Naive thymus-derived CD8-positive, alpha-beta T cell (primary cell): ENCODE results near the gene DSCAML1. TPM values are rescaled to one million over a fixed set of nuclear protein-coding genes. Genes with fewer than 3 reads are reported as not detected.

ENCODE experiments used
- ATAC-seq, 2 donors: fragments of 150-1000 bp; cut with Tn5 transposase in 1 of 2; sonication (Bioruptor Pico), chemical (Tn5 transposase) in 1 of 2; 1 replicate in 1 of 2; 2 replicates in 1 of 2; pipeline ENCODE4 v1.10.0; 2021; ENCODE audit warnings: mild to moderate bottlenecking in 2 of 2, moderate library complexity in 2 of 2
- POLR2A ChIA-PET: fragments of 350-600 bp; sonication (Branson Sonifier 250); formaldehyde crosslinking; loops from one replicate; lab custom pipeline; 2021; ENCODE audit warnings: antibody characterized with exemption; lab: Charles Lee
- DNase-seq, 10 donors: peaks; one replicate each; pipeline versions ENCODE4 v3.0.0 to v3.0.0-alpha.2; 2020 to 2022
- H3K27ac Mint-ChIP-seq, 10 donors: one replicate each; pipeline ENCODE4 v1.8.0; 2020 to 2022; ENCODE audit warnings: mild to moderate bottlenecking in 10 of 10, mixed read lengths in 10 of 10, moderate library complexity in 4 of 10, inconsistent platforms in 1 of 10
- H3K27me3 Mint-ChIP-seq, 5 donors: one replicate each; pipeline ENCODE4 v1.8.0; 2021 to 2022; ENCODE audit warnings: mixed read lengths in 5 of 5
- H3K36me3 Mint-ChIP-seq, 3 donors: one replicate each; pipeline ENCODE4 v1.8.0; 2020 to 2022; ENCODE audit warnings: mixed read lengths in 3 of 3, mild to moderate bottlenecking in 2 of 3, inconsistent platforms in 1 of 3
- H3K4me1 Mint-ChIP-seq, 4 donors: one replicate each; pipeline ENCODE4 v1.8.0; 2021 to 2022; ENCODE audit warnings: mixed read lengths in 4 of 4
- H3K4me3 Mint-ChIP-seq, 10 donors: one replicate each; pipeline ENCODE4 v1.8.0; 2020 to 2022; ENCODE audit warnings: mild to moderate bottlenecking in 10 of 10, mixed read lengths in 10 of 10, moderate library complexity in 6 of 10, inconsistent platforms in 1 of 10
- H3K9me3 Mint-ChIP-seq, 9 donors: one replicate each; pipeline ENCODE4 v1.8.0; 2020 to 2022; ENCODE audit warnings: mixed read lengths in 9 of 9, mild to moderate bottlenecking in 3 of 9, inconsistent platforms in 1 of 9, moderate library complexity in 1 of 9
- polyA plus RNA-seq, 3 donors: library from polyadenylated mRNA; unstranded; fragments of 300-500 nt; fragmentation: Illumina TruSeq; gene quantifications; one replicate each; pipeline ENCODE4 v1.2.3, GENCODE V29; 2021
- total RNA-seq, 8 experiments: library from RNA in 2 of 8; stranded (reverse) in 2 of 8; gene quantifications; one replicate each; pipeline ENCODE4 v1.2.3 and lab custom pipeline; 2021 to 2026

The DSCAML1 gene
- total and polyA plus RNA-seq, 5 experiments from 2014 or later, result 0.12 to 2.1 (median 0.15) TPM

DNA sequence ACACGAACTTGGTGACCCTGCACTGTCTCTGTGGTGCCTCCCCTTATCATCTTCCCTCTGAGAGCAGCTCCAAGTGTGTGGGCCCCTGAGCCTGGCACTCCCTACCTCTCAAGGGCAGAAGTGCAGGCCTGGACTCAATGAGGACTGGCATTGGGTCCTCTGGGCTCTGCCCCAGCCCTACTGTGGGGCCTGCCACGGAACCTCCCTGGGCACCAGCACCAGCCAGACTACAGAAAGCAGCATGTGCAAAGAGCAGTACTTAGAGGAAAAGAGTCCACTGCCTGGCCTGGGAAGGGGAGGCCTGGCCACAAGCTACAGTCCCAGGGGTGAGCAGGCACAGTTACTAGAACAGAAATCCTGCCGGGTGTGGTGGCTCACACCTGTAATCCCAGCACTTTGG is 222.5 kb downstream of the DSCAML1 start:
- Mint-ChIP-seq H3K9me3 (no peaks in the 10 kb centered on the region), H3K4me3 (no peak overlapping the region), H3K36me3 (no peaks in the 10 kb centered on the region), H3K27ac (no peak overlapping the region), H3K4me1 (peaks cover 0 to 2% (median under 1%) of the 10 kb centered on the region in 4 donors), H3K27me3 (peaks cover 0 to 11% (median 7%) of the 10 kb centered on the region in 5 donors)
- POLR2A ChIA-PET, result no interaction called here
- ATAC-seq, result no peak
- DNase-seq, result no peak

GRCh38 chr11:117573326-117573725 is 223.7 kb downstream of the DSCAML1 start:
- Mint-ChIP-seq H3K27ac (no peak overlapping the region), H3K4me3 (no peak overlapping the region), H3K27me3 (peaks cover 0 to 3% (median 2%) of the 10 kb centered on the region in 5 donors), H3K36me3 (no peaks in the 10 kb centered on the region), H3K9me3 (no peaks in the 10 kb centered on the region), H3K4me1 (peaks cover 0 to 2% (median under 1%) of the 10 kb centered on the region in 4 donors)
- ATAC-seq (no peak), DNase-seq (no peak)
- POLR2A ChIA-PET, result no interaction called here

DNA sequence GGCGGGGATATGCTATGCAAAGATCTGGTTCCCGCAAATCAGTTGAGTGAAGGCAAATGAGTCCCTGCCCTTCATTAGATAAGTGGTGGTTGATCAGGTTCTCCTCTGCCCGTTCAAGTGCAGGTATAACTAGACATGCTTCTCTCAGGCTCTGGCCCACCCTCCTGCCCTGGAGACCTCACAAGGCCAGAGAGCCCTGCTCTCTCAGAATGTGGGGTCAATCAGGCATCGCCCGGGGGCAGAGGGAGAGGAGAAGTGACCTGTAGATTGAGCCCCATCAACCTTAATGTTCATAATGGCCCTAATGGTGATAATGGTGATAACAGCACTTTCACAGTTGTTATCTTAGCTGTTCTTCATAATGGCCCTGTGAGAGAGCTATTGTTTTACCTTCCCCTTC is 224.3 kb downstream of the DSCAML1 start:
- Mint-ChIP-seq H3K27me3 (peaks cover 0 to 2% (median 0%) of the 10 kb centered on the region in 5 donors), H3K4me1 (peaks cover 0 to 2% (median under 1%) of the 10 kb centered on the region in 4 donors)
- POLR2A ChIA-PET, result no interaction called here

GRCh38 chr11:117572129-117572528 is 224.9 kb downstream of the DSCAML1 start:
- Mint-ChIP-seq H3K4me1 (peaks cover 0 to 2% (median under 1%) of the 10 kb centered on the region in 4 donors), H3K27ac (peak overlapping the region in 1 of 10 donors; percentile 47), H3K27me3 (peaks cover 0 to 2% (median 0%) of the 10 kb centered on the region in 5 donors), H3K4me3 (no peak overlapping the region), H3K36me3 (no peaks in the 10 kb centered on the region), H3K9me3 (no peaks in the 10 kb centered on the region)
- ATAC-seq, result no peak
- POLR2A ChIA-PET, result no interaction called here
- no peak for DNase-seq

More for the DNA sequence above, 224.3 kb downstream of the DSCAML1 start:
- Mint-ChIP-seq H3K9me3 (no peaks in the 10 kb centered on the region), H3K27ac (no peak overlapping the region), H3K36me3 (no peaks in the 10 kb centered on the region), H3K4me3 (no peak overlapping the region)
- DNase-seq (no peak), ATAC-seq (no peak)

DNA sequence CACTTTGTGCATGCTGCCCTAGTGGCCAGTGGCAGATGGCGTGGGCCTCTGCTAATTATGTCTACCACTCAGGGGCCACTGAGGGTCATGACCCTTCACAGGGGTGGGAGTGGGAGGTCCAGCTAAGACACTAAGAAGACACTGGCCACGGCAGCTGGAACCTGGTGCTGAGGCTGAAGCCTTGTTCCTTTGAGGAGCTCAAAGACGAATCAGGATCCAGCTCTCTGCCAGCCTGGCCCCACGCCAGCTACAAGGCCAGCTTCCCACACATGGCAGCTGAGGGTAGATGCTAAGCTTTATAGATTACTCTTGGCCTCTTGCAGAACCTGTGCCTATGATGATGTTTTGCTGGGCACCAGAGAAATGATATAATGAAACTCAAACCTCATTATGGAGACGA is 226.3 kb downstream of the DSCAML1 start:
- no peak for ATAC-seq
- Mint-ChIP-seq H3K27me3 (peaks cover 0 to 2% (median 2%) of the 10 kb centered on the region in 5 donors), H3K4me3 (no peak overlapping the region), H3K36me3 (no peaks in the 10 kb centered on the region), H3K4me1 (peaks cover 0 to 2% (median under 1%) of the 10 kb centered on the region in 4 donors), H3K27ac (no peak overlapping the region), H3K9me3 (no peaks in the 10 kb centered on the region)
- POLR2A ChIA-PET, result no interaction called here
- DNase-seq, result no peak

- DNase-seq (no peak), ATAC-seq (no peak)
- peaks cover 0 to 9% (median 4%) of the 10 kb centered on the region in 5 donors for H3K27me3 Mint-ChIP-seq
- no peaks in the 10 kb centered on the region for H3K36me3 Mint-ChIP-seq
- no peaks in the 10 kb centered on the region for H3K9me3 Mint-ChIP-seq
- POLR2A ChIA-PET, result no interaction called here
- no peak overlapping the region for H3K27ac Mint-ChIP-seq
- H3K4me3 Mint-ChIP-seq, result no peak overlapping the region
- H3K4me1 Mint-ChIP-seq, result peaks cover 0 to 2% (median under 1%) of the 10 kb centered on the region in 4 donors
Observed at GRCh38 chr11:117569911-117570310, 227.1 kb downstream of the DSCAML1 start.

DNA sequence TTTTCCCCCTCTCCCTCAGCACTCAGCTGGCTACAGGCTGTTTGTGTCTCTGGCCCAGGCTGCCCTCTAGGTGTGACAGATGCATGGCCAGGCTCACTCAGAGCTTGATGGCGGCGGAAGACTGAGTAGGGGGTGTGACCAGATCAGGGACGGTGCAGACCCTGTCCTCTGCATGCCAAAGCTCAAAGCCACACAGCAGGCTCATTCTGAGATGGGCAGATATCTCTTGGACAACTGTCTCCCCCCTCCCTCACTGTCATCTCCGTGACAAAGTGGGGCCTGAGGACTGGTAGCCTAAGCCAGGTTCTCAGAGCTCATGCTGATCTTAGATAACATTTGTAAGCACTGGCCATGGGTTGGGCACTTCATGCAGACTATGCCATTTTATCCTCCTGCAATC is 231.3 kb downstream of the DSCAML1 start:
- Mint-ChIP-seq H3K9me3 (no peaks in the 10 kb centered on the region), H3K4me1 (peaks cover 0 to 2% (median 0%) of the 10 kb centered on the region in 4 donors), H3K27me3 (peaks cover 2 to 15% (median 9%) of the 10 kb centered on the region in 5 donors), H3K4me3 (no peak overlapping the region), H3K36me3 (no peaks in the 10 kb centered on the region), H3K27ac (no peak overlapping the region)
- no peak for ATAC-seq
- POLR2A ChIA-PET, result no interaction called here
- DNase-seq, result no peak

- peaks cover 2 to 15% (median 9%) of the 10 kb centered on the region in 5 donors for H3K27me3 Mint-ChIP-seq
- no peak for ATAC-seq
- no peak overlapping the region for H3K4me3 Mint-ChIP-seq
- H3K4me1 Mint-ChIP-seq, result peaks cover 0 to 2% (median 0%) of the 10 kb centered on the region in 4 donors
- no peaks in the 10 kb centered on the region for H3K36me3 Mint-ChIP-seq
- no peaks in the 10 kb centered on the region for H3K9me3 Mint-ChIP-seq
- H3K27ac Mint-ChIP-seq, result no peak overlapping the region
- no peak for DNase-seq
- POLR2A ChIA-PET, result no interaction called here
Observed at GRCh38 chr11:117564321-117564720, 232.7 kb downstream of the DSCAML1 start.

DNA sequence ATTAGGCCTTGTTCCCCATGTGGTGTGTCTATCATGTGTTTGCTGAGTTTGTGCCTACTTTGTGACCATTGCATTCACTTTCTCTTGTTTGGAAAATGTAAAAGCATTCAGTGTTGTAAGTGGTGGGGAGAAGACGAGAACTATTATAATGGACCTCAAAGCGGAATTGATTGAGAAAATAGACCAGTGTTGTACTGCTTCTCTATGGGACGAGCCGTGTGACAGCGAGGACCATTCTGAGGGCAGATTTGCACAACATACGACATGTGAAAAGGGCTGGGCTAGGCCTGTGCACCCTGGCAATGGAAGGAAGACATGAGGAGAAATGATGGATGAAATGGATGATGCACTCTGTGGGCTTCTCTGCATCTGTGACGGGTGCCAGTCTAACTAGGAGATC is 233.5 kb downstream of the DSCAML1 start:
- peaks cover 1 to 15% (median 9%) of the 10 kb centered on the region in 5 donors for H3K27me3 Mint-ChIP-seq
- POLR2A ChIA-PET, result no interaction called here
- no peak for ATAC-seq
- no peaks in the 10 kb centered on the region for H3K9me3 Mint-ChIP-seq
- no peak for DNase-seq
- no peak overlapping the region for H3K4me3 Mint-ChIP-seq
- peaks cover 0 to 2% (median 0%) of the 10 kb centered on the region in 4 donors for H3K4me1 Mint-ChIP-seq
- no peak overlapping the region for H3K27ac Mint-ChIP-seq
- no peaks in the 10 kb centered on the region for H3K36me3 Mint-ChIP-seq

DNA sequence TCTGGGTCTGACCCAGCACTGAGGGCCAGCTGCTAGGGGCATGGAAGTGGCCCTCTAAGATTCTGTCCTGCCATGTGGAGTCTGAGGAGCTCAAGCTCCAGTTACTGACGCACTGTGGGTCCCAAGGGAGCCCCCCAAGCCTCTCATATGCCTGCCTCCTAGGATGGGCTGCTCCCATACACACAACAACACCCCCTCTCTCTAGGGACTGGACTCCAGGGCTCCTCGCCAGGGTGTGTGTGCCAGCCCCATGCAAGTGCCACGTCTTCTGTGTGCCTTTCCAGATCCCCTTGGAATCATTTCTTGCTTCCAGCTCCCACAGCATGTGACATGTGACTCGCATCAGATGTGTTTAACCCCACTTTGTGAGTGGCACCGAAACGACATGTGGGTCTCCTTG is 234.9 kb downstream of the DSCAML1 start:
- Mint-ChIP-seq H3K4me1 (peaks cover 0 to 2% (median 0%) of the 10 kb centered on the region in 4 donors), H3K9me3 (no peaks in the 10 kb centered on the region), H3K4me3 (no peak overlapping the region), H3K36me3 (no peaks in the 10 kb centered on the region), H3K27ac (no peak overlapping the region), H3K27me3 (peaks cover 3 to 17% (median 9%) of the 10 kb centered on the region in 5 donors)
- DNase-seq (no peak), ATAC-seq (no peak)
- POLR2A ChIA-PET, result no interaction called here

- no peak for DNase-seq
- Mint-ChIP-seq H3K9me3 (no peaks in the 10 kb centered on the region), H3K27ac (no peak overlapping the region), H3K27me3 (peaks cover 3 to 17% (median 10%) of the 10 kb centered on the region in 5 donors), H3K4me3 (no peak overlapping the region), H3K4me1 (peaks cover 0 to 2% (median 0%) of the 10 kb centered on the region in 4 donors), H3K36me3 (no peaks in the 10 kb centered on the region)
- no peak for ATAC-seq
- POLR2A ChIA-PET, result no interaction called here
Observed at GRCh38 chr11:117560780-117561530, 236.1 kb downstream of the DSCAML1 start.

- H3K27ac Mint-ChIP-seq, result no peak overlapping the region
- no peak overlapping the region for H3K4me3 Mint-ChIP-seq
- H3K4me1 Mint-ChIP-seq, result peaks cover 0 to 4% (median 0%) of the 10 kb centered on the region in 4 donors
- peaks cover 0 to 1% (median 0%) of the 10 kb centered on the region in 9 donors for H3K9me3 Mint-ChIP-seq
- no peaks in the 10 kb centered on the region for H3K36me3 Mint-ChIP-seq
- POLR2A ChIA-PET, result no interaction called here
- ATAC-seq (no peak), DNase-seq (no peak)
- peaks cover 2 to 23% (median 14%) of the 10 kb centered on the region in 5 donors for H3K27me3 Mint-ChIP-seq
Observed at GRCh38 chr11:117559698-117560097, 237.3 kb downstream of the DSCAML1 start.

- peaks cover 2 to 19% (median 8%) of the 10 kb centered on the region in 5 donors for H3K27me3 Mint-ChIP-seq
- no peak for DNase-seq
- POLR2A ChIA-PET, result no interaction called here
- H3K4me3 Mint-ChIP-seq, result no peak overlapping the region
- no peak for ATAC-seq
- H3K4me1 Mint-ChIP-seq, result peaks cover 0 to 2% (median 0%) of the 10 kb centered on the region in 4 donors
- H3K27ac Mint-ChIP-seq, result no peak overlapping the region
- no peaks in the 10 kb centered on the region for H3K36me3 Mint-ChIP-seq
- H3K9me3 Mint-ChIP-seq, result peaks cover 0 to 1% (median 0%) of the 10 kb centered on the region in 9 donors
Observed at GRCh38 chr11:117557361-117557760, 239.7 kb downstream of the DSCAML1 start.
